H1 (cell line): ENCODE data around the gene KRT35. TPM values are rescaled to one million over a fixed set of nuclear protein-coding genes. Genes with fewer than 3 reads are reported as not detected.

Experiments used
- CTCF ChIA-PET: fragments of 300-600 bp; sonication (Branson Sonifier 250); formaldehyde crosslinking; loops from one replicate; lab custom pipeline; 2021; ENCODE audit not compliant: partially characterized antibody; lab: Charles Lee
- POLR2A ChIA-PET: fragments of 300-600 bp; sonication (Branson Sonifier 250); formaldehyde crosslinking; loops from one replicate; lab custom pipeline; 2021; ENCODE audit warnings: inconsistent platforms; ENCODE audit not compliant: partially characterized antibody; lab: Charles Lee
- DNase-seq, 2 experiments: peaks; one replicate each; pipeline versions ENCODE4 v3.0.0 to v3.0.0-alpha.2; 2010 to 2022; ENCODE audit warnings: low spot score in 2 of 2, low read depth in 1 of 2, mixed read lengths in 1 of 2
- FAIRE-seq: peaks from 2 replicates; lab custom pipeline; 2011; peaks lifted over from hg19 to GRCh38; lab: Jason Lieb, UNC
- H2AFZ ChIP-seq: 2 replicates; pipeline ENCODE4 v1.8.1; 2012; ENCODE audit warnings: low read length, inconsistent platforms
- H2AK5ac ChIP-seq: 2 replicates; pipeline ENCODE4 v1.6.1; 2013; ENCODE audit warnings: low read depth, low read length
- H2BK120ac ChIP-seq: replicated peaks from 2 replicates; pipeline ENCODE3; 2013; ENCODE audit warnings: low read depth, low read length, inconsistent platforms
- H2BK12ac ChIP-seq: 2 replicates; pipeline ENCODE4 v1.6.1; 2013; ENCODE audit warnings: low read depth, low read length
- H2BK15ac ChIP-seq: 2 replicates; pipeline ENCODE4 v1.6.1; 2013; ENCODE audit warnings: low read length
- H2BK20ac ChIP-seq: 2 replicates; pipeline ENCODE4 v1.6.1; 2013; ENCODE audit warnings: low read length
- H2BK5ac ChIP-seq: 2 replicates; pipeline ENCODE4 v1.6.1; 2013; ENCODE audit warnings: low read depth, low read length
- H3K14ac ChIP-seq: 2 replicates; pipeline ENCODE4 v1.6.1; 2013; ENCODE audit warnings: inconsistent platforms; ENCODE audit not compliant: insufficient read length
- H3K18ac ChIP-seq: 2 replicates; pipeline ENCODE4 v1.6.1; 2013; ENCODE audit warnings: low read length; ENCODE audit errors: extremely low read depth
- H3K23ac ChIP-seq: 2 replicates; pipeline ENCODE4 v1.6.1; 2013; ENCODE audit warnings: inconsistent platforms; ENCODE audit not compliant: insufficient read length
- H3K23me2 ChIP-seq: 2 replicates; pipeline ENCODE4 v1.6.1; 2013; ENCODE audit warnings: low read depth, low read length
- H3K27ac ChIP-seq: 2 replicates; pipeline ENCODE4 v1.6.1; 2011; ENCODE audit warnings: low read depth, low read length, inconsistent platforms
- H3K27me3 ChIP-seq, 4 experiments: replicated peaks in 1 of 4; 1 replicate in 1 of 4; 2 replicates in 3 of 4; pipeline versions ENCODE4 v1.6.1 to v1.8.1; 2011 to 2013; ENCODE audit warnings: low read length in 3 of 4, mild to moderate bottlenecking in 3 of 4, inconsistent platforms in 2 of 4, mixed read lengths in 2 of 4, moderate library complexity in 1 of 4; ENCODE audit not compliant: control insufficient read depth in 3 of 4, insufficient read depth in 3 of 4; ENCODE audit errors: extremely low read depth in 1 of 4
- H3K36me3 ChIP-seq, 4 experiments: 2 replicates each; pipeline versions ENCODE4 v1.6.1 to v1.8.1; 2011 to 2013; ENCODE audit warnings: mild to moderate bottlenecking in 4 of 4, low read length in 3 of 4, moderate library complexity in 2 of 4, control low read depth in 1 of 4, inconsistent platforms in 1 of 4; ENCODE audit not compliant: insufficient read depth in 4 of 4, control insufficient read depth in 2 of 4
- H3K4ac ChIP-seq: replicated peaks from 2 replicates; pipeline ENCODE3; 2013; ENCODE audit warnings: low read length, low read depth, mixed read lengths, inconsistent platforms; ENCODE audit not compliant: insufficient read length
- H3K4me1 ChIP-seq, 4 experiments: replicated peaks in 1 of 4; 1 replicate in 1 of 4; 2 replicates in 3 of 4; pipeline versions ENCODE4 v1.6.1 to v1.8.1; 2011 to 2013; ENCODE audit warnings: low read length in 3 of 4, inconsistent platforms in 2 of 4, mixed read lengths in 1 of 4; ENCODE audit not compliant: insufficient read depth in 4 of 4, control insufficient read depth in 3 of 4
- H3K4me2 ChIP-seq, 2 experiments: 2 replicates each; pipeline versions ENCODE4 v1.6.1 to v1.8.1; 2011 to 2013; ENCODE audit warnings: low read depth in 2 of 2, low read length in 2 of 2, control low read depth in 1 of 2, inconsistent platforms in 1 of 2, mild to moderate bottlenecking in 1 of 2; ENCODE audit not compliant: insufficient read depth in 1 of 2
- H3K4me3 ChIP-seq, 4 experiments: fragments of 200-600, 300-600 bp in 1 of 4; sonication (generic), shearing (Covaris generic), sonication (Bioruptor Twin) in 1 of 4; 2 replicates each; pipeline versions ENCODE4 v1.5.1 to v1.8.1; 2011 to 2016; ENCODE audit warnings: low read length in 4 of 4, low read depth in 3 of 4, control low read depth in 2 of 4, inconsistent platforms in 2 of 4, mild to moderate bottlenecking in 2 of 4, mixed read lengths in 1 of 4, moderate library complexity in 1 of 4; ENCODE audit not compliant: insufficient read depth in 2 of 4; ENCODE audit errors: extremely low read depth in 1 of 4
- H3K56ac ChIP-seq: replicated peaks from 2 replicates; pipeline ENCODE3; 2013; ENCODE audit warnings: low read depth, mild to moderate bottlenecking, mixed read lengths, low read length, inconsistent platforms; ENCODE audit not compliant: insufficient read length
- H3K79me1 ChIP-seq: 2 replicates; pipeline ENCODE4 v1.6.1; 2013; ENCODE audit warnings: low read depth, low read length, control low read depth
- H3K79me2 ChIP-seq, 2 experiments: 2 replicates each; pipeline versions ENCODE4 v1.6.1 to v1.8.1; 2012 to 2013; ENCODE audit warnings: low read length in 2 of 2, mild to moderate bottlenecking in 2 of 2, inconsistent platforms in 1 of 2; ENCODE audit not compliant: insufficient read depth in 2 of 2, control insufficient read depth in 1 of 2
- H3K9ac ChIP-seq, 4 experiments: replicated peaks in 1 of 4; 1 replicate in 1 of 4; 2 replicates in 3 of 4; pipeline versions ENCODE4 v1.6.1 to v1.8.1; 2011 to 2013; ENCODE audit warnings: low read depth in 3 of 4, low read length in 3 of 4, control low read depth in 2 of 4, mild to moderate bottlenecking in 2 of 4, moderate library complexity in 2 of 4, inconsistent platforms in 1 of 4; ENCODE audit errors: extremely low read depth in 1 of 4
- H3K9me3 ChIP-seq, 2 experiments: 2 replicates each; pipeline versions ENCODE4 v1.6.1 to v1.8.1; 2012 to 2013; ENCODE audit warnings: mild to moderate bottlenecking in 2 of 2, moderate library complexity in 2 of 2, control low read depth in 1 of 2, inconsistent platforms in 1 of 2, low read depth in 1 of 2, low read length in 1 of 2, mixed read lengths in 1 of 2; ENCODE audit not compliant: insufficient read depth in 2 of 2
- H4K20me1 ChIP-seq, 2 experiments: replicated peaks in 1 of 2; 2 replicates each; pipeline versions ENCODE3 to v1.8.1; 2011 to 2013; ENCODE audit warnings: inconsistent platforms in 2 of 2, low read length in 2 of 2, mild to moderate bottlenecking in 1 of 2; ENCODE audit not compliant: insufficient read depth in 2 of 2, control insufficient read depth in 1 of 2
- H4K5ac ChIP-seq: 2 replicates; pipeline ENCODE4 v1.6.1; 2013; ENCODE audit warnings: low read length, low read depth, mixed read lengths, inconsistent platforms; ENCODE audit not compliant: insufficient read length
- H4K8ac ChIP-seq: 2 replicates; pipeline ENCODE4 v1.8.0; 2013; ENCODE audit warnings: mild to moderate bottlenecking, moderate library complexity, low read length, inconsistent platforms; ENCODE audit not compliant: insufficient read depth; ENCODE audit errors: extremely low read depth
- H4K91ac ChIP-seq: replicated peaks from 2 replicates; pipeline ENCODE3; 2013; ENCODE audit warnings: low read length, mixed read lengths, inconsistent platforms; ENCODE audit not compliant: insufficient read length
- ASH2L ChIP-seq: fragments of 200-600, 300-600 bp; sonication (generic); IDR thresholded peaks from one replicate; pipeline ENCODE4 v1.7.1; 2017; ENCODE audit warnings: low read length
- E2F6 ChIP-seq: IDR thresholded peaks from 2 replicates; pipeline ENCODE4 v1.6.1; 2012; ENCODE audit warnings: inconsistent platforms
- EGR1 ChIP-seq: IDR thresholded peaks from 2 replicates; pipeline ENCODE4 v1.6.1; 2011; ENCODE audit warnings: low read depth, low read length, borderline replicate concordance
- TEAD4 ChIP-seq: IDR thresholded peaks from 2 replicates; pipeline ENCODE4 v1.6.1; 2012; ENCODE audit warnings: low read depth, low read length, inconsistent platforms, mixed read lengths
- YY1 ChIP-seq: IDR thresholded peaks from 2 replicates; pipeline ENCODE4 v1.6.1; 2011; ENCODE audit warnings: low read depth, mild to moderate bottlenecking, low read length
- WGBS, 2 experiments: shearing (Covaris generic) in 1 of 2; methylation state at CpG; one replicate each; pipeline versions ENCODE4 v1.1.6 to v1.1.7; 2013 to 2015; ENCODE audit warnings: low lambda C conversion rate in 2 of 2, mixed read lengths in 2 of 2, inconsistent platforms in 1 of 2, low coverage in 1 of 2, missing lambda C conversion rate in 1 of 2; ENCODE audit not compliant: insufficient replicate concordance in 2 of 2, insufficient coverage in 1 of 2, insufficient read length in 1 of 2; ENCODE audit errors: extremely low coverage in 1 of 2, missing lambda C conversion rate in 1 of 2; 5-methylcytosine and 5-hydroxymethylcytosine counted together
- polyA plus RNA-seq, 7 experiments: library from polyadenylated mRNA; depleted of rRNA in 3 of 7; stranded (reverse) in 5 of 7; unstranded in 2 of 7; fragments of >200 nt in 5 of 7; fragments of 200-250 nt in 2 of 7; gene quantifications; 1 replicate in 5 of 7; 2 replicates in 1 of 7; 4 replicates in 1 of 7; pipeline versions ENCODE4 v1.2.1 to v1.2.3, GENCODE V29; 2011 to 2013; ENCODE audit warnings: missing spikeins in 2 of 7, mixed read lengths in 2 of 7
- total RNA-seq: library from RNA; stranded (reverse); fragmentation: NEBNext Ultra II Directional; extraction: Animal tissue kit (Norgen Biotek cat#: 25700); gene quantifications from 2 replicates; pipeline ENCODE4 v1.2.1, GENCODE V29; 2021
- TF ChIP-seq, protein P1 (sequence below): IDR thresholded peaks from 2 replicates; pipeline ENCODE4 v1.6.1; 2012; ENCODE audit warnings: inconsistent platforms

Gene KRT35
- total and polyA plus RNA-seq, 2 of the 8 experiments (the other 6 are each of a cell fraction or from before 2014, with no cell fraction given), result not detected

GRCh38 chr17:41507315-41507880, 26.4 kb upstream of the KRT35 start:
- Histone ChIP-seq H3K18ac (no peak overlapping the region), H4K8ac (no peak overlapping the region; the same call in 1 of the 2 replicates), H3K23ac (no peak overlapping the region), H2BK20ac (no peak overlapping the region), H4K91ac (no peak overlapping the region), H3K79me2 (no peaks in the 10 kb centered on the region), H2AK5ac (no peak overlapping the region), H3K27me3 (no peaks in the 10 kb centered on the region), H4K20me1 (no peaks in the 10 kb centered on the region), H2BK120ac (no peak overlapping the region), H3K36me3 (no peaks in the 10 kb centered on the region), H3K56ac (no peak overlapping the region), H3K4ac (no peak overlapping the region), H3K9me3 (no peaks in the 10 kb centered on the region), H3K9ac (no peak overlapping the region), H3K79me1 (no peaks in the 10 kb centered on the region), H2BK12ac (no peak overlapping the region), H4K5ac (no peak overlapping the region), H3K14ac (no peak overlapping the region), H3K4me3 (no peak overlapping the region), H2AFZ (no peak overlapping the region), H2BK5ac (no peak overlapping the region), H3K23me2 (no peaks in the 10 kb centered on the region; the same call in 1 of the 2 replicates), H2BK15ac (no peak overlapping the region; the same call in 1 of the 2 replicates), H3K4me2 (no peak overlapping the region), H3K4me1 (peaks cover 0 to 5% (median 3%) of the 10 kb centered on the region in 4 experiments; a peak in 5 of 7 replicates), H3K27ac (no peak overlapping the region)
- no peak for DNase-seq
- no peak for FAIRE-seq
- CTCF ChIA-PET, result interaction anchor here (1.2 to 33.9 kb wide), 5 partner anchors 12 to 156 kb away, joined by 3 to 427 read pairs (median 5); no protein-coding TSS in a partner anchor
- no peak for TF ChIP-seq TEAD4
- TF ChIP-seq E2F6, result no peak
- TF ChIP-seq, protein P1, sequence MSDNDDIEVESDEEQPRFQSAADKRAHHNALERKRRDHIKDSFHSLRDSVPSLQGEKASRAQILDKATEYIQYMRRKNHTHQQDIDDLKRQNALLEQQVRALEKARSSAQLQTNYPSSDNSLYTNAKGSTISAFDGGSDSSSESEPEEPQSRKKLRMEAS, result no peak
- no peak for TF ChIP-seq ASH2L
- TF ChIP-seq YY1, result no peak
- no peak for TF ChIP-seq EGR1
- POLR2A ChIA-PET, result interaction anchor here (1.3 to 1.9 kb wide), 3 partner anchors 9 to 37 kb away, joined by 3 to 8 read pairs (median 3); partner anchors contain the start of gene KRT19
- WGBS, 2 experiments, result 64% methylated on average over 10 of the region's 10 CpGs; no CpG with 5 or more reads in 1 of the 2 experiments
